SK-N-SH (cell line): ENCODE data around the gene FAM219A. TPM values are rescaled to one million over a fixed set of nuclear protein-coding genes. Genes with fewer than 3 reads are reported as not detected.

Experiments
- CTCF ChIA-PET: fragments of 300-600, 350-600 bp; formaldehyde crosslinking; extraction: SDS; loops from one replicate; lab custom pipeline; 2021; lab: Yijun Ruan, JAX
- POLR2A ChIA-PET: fragments of 350-600 bp; sonication (Branson Sonifier 250); formaldehyde crosslinking; extraction: SDS; loops from one replicate; lab custom pipeline; 2020; ENCODE audit warnings: antibody characterized with exemption, inconsistent platforms; lab: Yijun Ruan, JAX
- DNase-seq: peaks from one replicate; pipeline ENCODE4 v3.0.0; 2012
- H2AFZ ChIP-seq: fragments of 200-600 bp; sonication (generic); 2 replicates; pipeline ENCODE4 v1.8.1; 2016; ENCODE audit warnings: antibody characterized with exemption, mild to moderate bottlenecking, low read depth
- H3F3A ChIP-seq: fragments of 200-600 bp; sonication (generic); replicated peaks from 2 replicates; pipeline ENCODE3; 2016; ENCODE audit warnings: antibody characterized with exemption, mild to moderate bottlenecking; ENCODE audit not compliant: insufficient read depth
- H3K27ac ChIP-seq, 2 experiments: fragments of 200-500 bp in 1 of 2; fragments of 200-600 bp in 1 of 2; sonication (Bioruptor generic) in 1 of 2; sonication (generic), shearing (Covaris generic) in 1 of 2; 2 replicates each; pipeline versions ENCODE4 v1.5.1 to v1.6.1; 2014 to 2016; ENCODE audit warnings: low read depth in 2 of 2, inconsistent platforms in 1 of 2, low read length in 1 of 2, mild to moderate bottlenecking in 1 of 2, mixed read lengths in 1 of 2
- H3K27me3 ChIP-seq: fragments of 200-600 bp; sonication (generic), shearing (Covaris generic); 2 replicates; pipeline ENCODE4 v1.6.1; 2016; ENCODE audit warnings: mixed run types; ENCODE audit not compliant: insufficient read depth
- H3K36me3 ChIP-seq, 2 experiments: fragments of 200-500 bp in 1 of 2; fragments of 200-600 bp in 1 of 2; sonication (Bioruptor generic) in 1 of 2; sonication (generic) in 1 of 2; replicated peaks in 1 of 2; 2 replicates each; pipeline versions ENCODE3 to v1.5.1; 2014 to 2016; ENCODE audit warnings: low read length in 1 of 2, mild to moderate bottlenecking in 1 of 2; ENCODE audit not compliant: insufficient read depth in 2 of 2, control insufficient read depth in 1 of 2
- H3K4me1 ChIP-seq, 2 experiments: fragments of 200-500 bp in 1 of 2; fragments of 200-600 bp in 1 of 2; sonication (Bioruptor generic) in 1 of 2; sonication (generic), shearing (Covaris generic) in 1 of 2; 2 replicates each; pipeline versions ENCODE4 v1.5.1 to v1.6.1; 2014 to 2016; ENCODE audit warnings: low read depth in 1 of 2, low read length in 1 of 2, mixed run types in 1 of 2; ENCODE audit not compliant: insufficient read depth in 2 of 2, control insufficient read depth in 1 of 2
- H3K4me2 ChIP-seq: fragments of 200-600 bp; sonication (generic), shearing (Covaris generic); 2 replicates; pipeline ENCODE4 v1.6.1; 2017; ENCODE audit warnings: mixed run types
- H3K4me3 ChIP-seq, 2 experiments: fragments of 200-500 bp in 1 of 2; fragments of 200-600 bp in 1 of 2; sonication (Bioruptor generic) in 1 of 2; sonication (generic), shearing (Covaris generic) in 1 of 2; 2 replicates each; pipeline versions ENCODE4 v1.5.1 to v1.8.1; 2014 to 2016; ENCODE audit warnings: low read depth in 2 of 2, inconsistent platforms in 1 of 2, low read length in 1 of 2, mild to moderate bottlenecking in 1 of 2, mixed read lengths in 1 of 2, moderate library complexity in 1 of 2
- H3K79me2 ChIP-seq: fragments of 200-600 bp; sonication (generic); 2 replicates; pipeline ENCODE4 v1.8.1; 2017; ENCODE audit warnings: mild to moderate bottlenecking; ENCODE audit not compliant: insufficient read depth
- H3K9ac ChIP-seq: fragments of 200-600 bp; sonication (generic); 2 replicates; pipeline ENCODE4 v1.6.1; 2017; ENCODE audit warnings: mixed run types
- H3K9me2 ChIP-seq: fragments of 200-600 bp; sonication (generic); 2 replicates; pipeline ENCODE4 v1.6.1; 2017; ENCODE audit warnings: mixed run types
- H3K9me3 ChIP-seq: fragments of 200-600 bp; sonication (generic); 2 replicates; pipeline ENCODE4 v1.6.1; 2017; ENCODE audit warnings: mixed run types, mild to moderate bottlenecking, moderate library complexity
- H4K20me1 ChIP-seq: fragments of 200-600 bp; sonication (generic); 2 replicates; pipeline ENCODE4 v1.6.1; 2017; ENCODE audit warnings: mild to moderate bottlenecking, mixed run types; ENCODE audit not compliant: insufficient read depth
- CHD2 ChIP-seq: fragments of 150-350 bp; IDR thresholded peaks from 2 replicates; pipeline ENCODE4 v1.6.1; 2018; ENCODE audit warnings: low read length; ENCODE audit not compliant: partially characterized antibody
- CTCF ChIP-seq: fragments of 200-600 bp; sonication (generic); IDR thresholded peaks from 2 replicates; pipeline ENCODE4 v1.6.1; 2017; ENCODE audit warnings: antibody characterized with exemption, mild to moderate bottlenecking, moderate library complexity
- GATA2 ChIP-seq: sonication (generic); formaldehyde crosslinking; IDR thresholded peaks from 2 replicates; pipeline ENCODE4 v1.5.0; 2020; ENCODE audit warnings: mild to moderate bottlenecking, missing genetic modification reagents
- MAX ChIP-seq: IDR thresholded peaks from 2 replicates; pipeline ENCODE4 v1.4.0; 2012; ENCODE audit warnings: low read depth
- PBX3 ChIP-seq: IDR thresholded peaks from 2 replicates; pipeline ENCODE4; 2012
- POLR2AphosphoS5 ChIP-seq: IDR thresholded peaks from 2 replicates; pipeline ENCODE4 v1.6.1; 2012; ENCODE audit warnings: low read depth, low read length
- RAD21 ChIP-seq: IDR thresholded peaks from 2 replicates; pipeline ENCODE4 v1.6.1; 2012; ENCODE audit warnings: mild to moderate bottlenecking, low read length
- SIN3A ChIP-seq: IDR thresholded peaks from 2 replicates; pipeline ENCODE4 v1.6.1; 2012; ENCODE audit warnings: low read depth, mild to moderate bottlenecking, low read length, moderate library complexity, borderline replicate concordance
- SMC3 ChIP-seq: IDR thresholded peaks from 2 replicates; pipeline ENCODE4 v1.6.1; 2012; ENCODE audit warnings: low read depth, low read length, improper control_type of control experiment
- TAF1 ChIP-seq: IDR thresholded peaks from 2 replicates; pipeline ENCODE4 v1.6.1; 2012; ENCODE audit warnings: low read depth, mild to moderate bottlenecking, low read length, moderate library complexity, borderline replicate concordance
- YY1 ChIP-seq: IDR thresholded peaks from 2 replicates; pipeline ENCODE4 v1.4.0; 2012; ENCODE audit warnings: low read depth, mild to moderate bottlenecking
- ZBTB33 ChIP-seq: IDR thresholded peaks from 2 replicates; pipeline ENCODE4 v1.4.0; 2012; ENCODE audit warnings: low read depth, borderline replicate concordance
- WGBS: methylation state at CpG from one replicate; pipeline ENCODE4 v1.1.6; 2017; ENCODE audit warnings: low lambda C conversion rate; 5-methylcytosine and 5-hydroxymethylcytosine counted together
- polyA plus RNA-seq, 3 experiments: library from polyadenylated mRNA; depleted of rRNA; stranded (reverse); fragments of >200 nt; gene quantifications; 2 replicates each; pipeline ENCODE4 v1.2.3, GENCODE V29; 2012

The FAM219A gene
- polyA plus RNA-seq, 1 of the 3 experiments (the other 2 are of a cell fraction): 15.7 TPM

GRCh38 chr9:34437006-34437925 lies 21.1 kb downstream of the FAM219A start:
- POLR2A ChIA-PET: no interaction called here
- no peaks in the 10 kb centered on the region for H3K9me2 ChIP-seq
- peak; percentile 89 for TF ChIP-seq SMC3
- TF ChIP-seq POLR2AphosphoS5: no peak
- TF ChIP-seq RAD21: peak; percentile 94
- TF ChIP-seq ZBTB33: no peak
- no peak for TF ChIP-seq TAF1
- TF ChIP-seq GATA2: peak; percentile 60; the same call in 1 of the 2 replicates
- TF ChIP-seq YY1: no peak
- TF ChIP-seq MAX: no peak
- TF ChIP-seq CHD2: no peak
- TF ChIP-seq CTCF: peak; percentile 92
- TF ChIP-seq SIN3A: no peak
- TF ChIP-seq PBX3: no peak
- peak overlapping the region in 1 of 2 experiments; percentile 59; a peak in 2 of 4 replicates for H3K27ac ChIP-seq
- no peaks in the 10 kb centered on the region for H3F3A ChIP-seq
- WGBS: 73% methylated on average over 11 of the region's 14 CpGs
- H2AFZ ChIP-seq: no peak overlapping the region
- H3K27me3 ChIP-seq: no peaks in the 10 kb centered on the region
- H3K4me3 ChIP-seq: no peak overlapping the region
- DNase-seq: peak; percentile 74
- H3K9me3 ChIP-seq: no peaks in the 10 kb centered on the region
- no peak overlapping the region for H3K9ac ChIP-seq
- no peaks in the 10 kb centered on the region for H3K36me3 ChIP-seq
- CTCF ChIA-PET: interaction anchor here (0.6 to 11.4 kb wide), 28 partner anchors 9 to 210 kb away, joined by 3 to 114 read pairs (median 4); partner anchors contain the start of gene GALT
- peaks cover 12 to 21% of the 10 kb centered on the region in 2 experiments; a peak in 3 of 4 replicates for H3K4me1 ChIP-seq
- no peak overlapping the region for H3K4me2 ChIP-seq
- peaks cover 71% of the 10 kb centered on the region for H4K20me1 ChIP-seq
- H3K79me2 ChIP-seq: peaks cover 44% of the 10 kb centered on the region; the same call in 1 of the 2 replicates
